Brain microvascular endothelial cell (primary cell): Measurements from ENCODE around the gene ERBB3.

Experiments used
- DNase-seq: peaks from one replicate; pipeline ENCODE4 v3.0.0-alpha.2; 2020
- H3K27ac ChIP-seq: fragments of 250-450 bp; sonication (Bioruptor Pico); 2 replicates; pipeline ENCODE4 v1.5.1; 2020; ENCODE audit warnings: mild to moderate bottlenecking, moderate library complexity
- H3K27me3 ChIP-seq: fragments of 250-450 bp; sonication (Bioruptor Pico); replicated peaks from 2 replicates; pipeline ENCODE4 v1.5.1; 2020; ENCODE audit warnings: mild to moderate bottlenecking
- H3K36me3 ChIP-seq: fragments of 250-450 bp; sonication (Bioruptor Pico); replicated peaks from 2 replicates; pipeline ENCODE4 v1.5.1; 2020; ENCODE audit warnings: mild to moderate bottlenecking
- H3K4me3 ChIP-seq: 2 replicates; pipeline ENCODE4 v1.5.1; 2011; ENCODE audit warnings: low read depth, mild to moderate bottlenecking, control low read depth, low read length, moderate library complexity
- in situ Hi-C: cut with HindIII; loops from 2 replicates; pipeline ENCODE4 v1.10.0; 2017; ENCODE audit warnings: low sequenced_read_pairs, low pct_ligation_motif_present
- TF ChIP-seq, protein P1 (sequence below): IDR thresholded peaks from 2 replicates; pipeline ENCODE4 v1.5.1; 2011; ENCODE audit warnings: low read depth, mild to moderate bottlenecking, moderate library complexity, low read length, control low read depth, inconsistent platforms; ENCODE audit errors: missing control alignments

The ERBB3 gene

DNA sequence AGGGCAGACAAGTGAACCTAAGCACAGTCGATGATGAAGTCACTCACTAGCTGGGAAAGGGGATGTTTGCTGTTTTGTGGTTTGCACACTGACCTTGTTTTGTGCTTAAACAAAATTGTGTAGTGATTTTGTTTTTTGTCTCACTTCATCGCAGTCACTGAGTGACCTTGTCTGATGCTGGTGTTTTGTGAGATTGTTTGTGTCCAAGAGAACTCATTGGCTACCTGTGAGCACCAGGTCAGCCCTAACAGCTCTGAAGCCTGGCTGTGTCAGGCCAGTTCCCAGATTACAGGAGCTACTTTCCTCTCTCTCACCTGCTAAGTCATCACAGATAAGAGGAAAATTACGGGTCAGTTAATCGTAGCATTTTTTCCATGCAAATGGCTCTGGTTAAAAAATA, 44.2 kb downstream of the ERBB3 start:
- no peak for DNase-seq
- H3K27ac ChIP-seq, result no peak overlapping the region
- H3K27me3 ChIP-seq, result no peaks in the 10 kb centered on the region
- no peak overlapping the region for H3K4me3 ChIP-seq
- TF ChIP-seq, protein P1, sequence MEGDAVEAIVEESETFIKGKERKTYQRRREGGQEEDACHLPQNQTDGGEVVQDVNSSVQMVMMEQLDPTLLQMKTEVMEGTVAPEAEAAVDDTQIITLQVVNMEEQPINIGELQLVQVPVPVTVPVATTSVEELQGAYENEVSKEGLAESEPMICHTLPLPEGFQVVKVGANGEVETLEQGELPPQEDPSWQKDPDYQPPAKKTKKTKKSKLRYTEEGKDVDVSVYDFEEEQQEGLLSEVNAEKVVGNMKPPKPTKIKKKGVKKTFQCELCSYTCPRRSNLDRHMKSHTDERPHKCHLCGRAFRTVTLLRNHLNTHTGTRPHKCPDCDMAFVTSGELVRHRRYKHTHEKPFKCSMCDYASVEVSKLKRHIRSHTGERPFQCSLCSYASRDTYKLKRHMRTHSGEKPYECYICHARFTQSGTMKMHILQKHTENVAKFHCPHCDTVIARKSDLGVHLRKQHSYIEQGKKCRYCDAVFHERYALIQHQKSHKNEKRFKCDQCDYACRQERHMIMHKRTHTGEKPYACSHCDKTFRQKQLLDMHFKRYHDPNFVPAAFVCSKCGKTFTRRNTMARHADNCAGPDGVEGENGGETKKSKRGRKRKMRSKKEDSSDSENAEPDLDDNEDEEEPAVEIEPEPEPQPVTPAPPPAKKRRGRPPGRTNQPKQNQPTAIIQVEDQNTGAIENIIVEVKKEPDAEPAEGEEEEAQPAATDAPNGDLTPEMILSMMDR, result no peak
- in situ Hi-C loops, result no loop called here
- H3K36me3 ChIP-seq, result no peaks in the 10 kb centered on the region

GRCh38 chr12:56126732-56127239, 46.8 kb downstream of the ERBB3 start:
- no peak overlapping the region for H3K4me3 ChIP-seq
- no peak for DNase-seq
- peaks cover 13% of the 10 kb centered on the region for H3K36me3 ChIP-seq
- H3K27ac ChIP-seq, result no peak overlapping the region
- in situ Hi-C loops, result no loop called here
- no peaks in the 10 kb centered on the region for H3K27me3 ChIP-seq
- TF ChIP-seq, protein P1, result no peak

DNA sequence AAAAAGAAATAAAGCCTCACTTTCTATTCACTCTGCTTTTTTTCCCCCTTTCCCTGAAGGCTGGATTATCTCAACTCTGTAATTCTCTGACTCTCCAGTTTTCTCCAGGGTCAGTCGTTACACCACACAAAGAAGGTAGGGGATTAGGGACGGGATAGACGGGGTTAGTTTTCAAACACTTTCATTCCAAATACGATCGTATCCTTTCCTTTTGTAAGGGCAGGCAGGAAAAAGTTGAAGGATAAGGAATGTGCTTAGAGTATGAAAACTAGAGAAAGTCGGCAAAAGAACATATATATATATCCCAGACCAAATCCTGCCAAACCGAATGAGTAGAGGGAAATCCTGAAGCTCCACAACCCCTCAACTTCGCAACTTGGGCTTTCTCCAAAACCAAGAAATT, 47.5 kb downstream of the ERBB3 start:
- H3K4me3 ChIP-seq, result peak overlapping the region; percentile 50
- in situ Hi-C loops, result no loop called here
- DNase-seq, result no peak
- TF ChIP-seq, protein P1, result no peak
- H3K27ac ChIP-seq, result peak overlapping the region; percentile 8
- no peaks in the 10 kb centered on the region for H3K27me3 ChIP-seq
- peaks cover 20% of the 10 kb centered on the region for H3K36me3 ChIP-seq

GRCh38 chr12:56127888-56128669, 48.1 kb downstream of the ERBB3 start, which contains the start of gene ESYT1:
Gene ESYT1 (plus strand): TSS chr12:56128267. CDS start chr12:56128320, 53 bp downstream.
- peak; percentile 99 for DNase-seq
- in situ Hi-C loops, result no loop called here
- Histone ChIP-seq H3K36me3 (peaks cover 23% of the 10 kb centered on the region), H3K27ac (peak within 1 kb of the TSS; percentile 8), H3K4me3 (peak within 1 kb of the TSS; percentile 86), H3K27me3 (no peaks in the 10 kb centered on the region)
- TF ChIP-seq, protein P1, result no peak

GRCh38 chr12:56128670-56129205, 48.8 kb downstream of the ERBB3 start:
- Histone ChIP-seq H3K36me3 (peaks cover 30% of the 10 kb centered on the region), H3K27ac (no peak overlapping the region), H3K27me3 (no peaks in the 10 kb centered on the region), H3K4me3 (peak overlapping the region; percentile 86)
- in situ Hi-C loops, result no loop called here
- peak; percentile 20 for DNase-seq
- TF ChIP-seq, protein P1, result no peak
